K562 (cell line): ENCODE data around the gene TMEM163. TPM values are rescaled to one million over a fixed set of nuclear protein-coding genes. Genes with fewer than 3 reads are reported as not detected.

Experiments used
- ATAC-seq: fragments of 200-7000 bp; cut with Tn5 transposase; 3 replicates; pipeline ENCODE4 v1.9.1; 2020; ENCODE audit warnings: moderate library complexity
- BruUV-seq: library from RNA; stranded (reverse); fragments of 400-500 nt; replicated peaks from 2 replicates; lab custom pipeline; 2021; lab: Mats Ljungman, UMichigan
- CTCF ChIA-PET: fragments of 300-600 bp; formaldehyde crosslinking; extraction: SDS; loops from one replicate; lab custom pipeline; 2021; ENCODE audit warnings: low intra/inter-chr PET ratio; lab: Yijun Ruan, JAX
- POLR2A ChIA-PET: fragments of 300-600, 350-650 bp; sonication (Branson Sonifier 250); formaldehyde crosslinking; extraction: SDS; loops from one replicate; lab custom pipeline; 2021; ENCODE audit warnings: antibody characterized with exemption, inconsistent platforms; lab: Yijun Ruan, JAX
- DNase-seq, 4 experiments: peaks; one replicate each; pipeline versions ENCODE4 v3.0.0 to v3.0.0-alpha.2; 2011 to 2018; ENCODE audit warnings: low spot score in 3 of 4, mixed read lengths in 3 of 4; ENCODE audit errors: extremely low read depth in 1 of 4
- FAIRE-seq: peaks from 2 replicates; lab custom pipeline; 2011; peaks lifted over from hg19 to GRCh38; lab: Jason Lieb, UNC
- H2AFZ ChIP-seq: 2 replicates; pipeline ENCODE4 v1.6.0; 2011; ENCODE audit warnings: low read depth, low read length, control low read depth, inconsistent platforms
- H3K27ac ChIP-seq: fragments of 200-600 bp; 3 replicates; pipeline ENCODE4 v1.8.0; 2011; ENCODE audit warnings: low read depth, mild to moderate bottlenecking, control low read depth, inconsistent platforms, low read length, moderate library complexity, mixed read lengths; ENCODE audit errors: extremely low read depth
- H3K27me3 ChIP-seq, 2 experiments: fragments of 300-600 bp in 1 of 2; 2 replicates in 1 of 2; 3 replicates in 1 of 2; pipeline versions ENCODE4 v1.6.0 to v1.8.0; 2011; ENCODE audit warnings: inconsistent platforms in 2 of 2, low read length in 2 of 2, mild to moderate bottlenecking in 1 of 2, mixed read lengths in 1 of 2, moderate library complexity in 1 of 2; ENCODE audit not compliant: control insufficient read depth in 2 of 2, insufficient read depth in 2 of 2
- H3K36me3 ChIP-seq: fragments of 300-600 bp; 3 replicates; pipeline ENCODE4 v1.8.0; 2011; ENCODE audit warnings: mild to moderate bottlenecking, low read length, inconsistent platforms; ENCODE audit not compliant: control insufficient read depth, insufficient read depth
- H3K4me1 ChIP-seq, 2 experiments: fragments of 200-600 bp in 1 of 2; replicated peaks in 1 of 2; 2 replicates in 1 of 2; 3 replicates in 1 of 2; pipeline versions ENCODE4 v1.5.1 to v1.8.0; 2011; ENCODE audit warnings: inconsistent platforms in 2 of 2, low read length in 2 of 2, mild to moderate bottlenecking in 1 of 2, mixed read lengths in 1 of 2, moderate library complexity in 1 of 2; ENCODE audit not compliant: control insufficient read depth in 2 of 2, insufficient read depth in 2 of 2
- H3K4me2 ChIP-seq: 2 replicates; pipeline ENCODE4 v1.6.1; 2011; ENCODE audit warnings: low read length, control low read depth, inconsistent platforms, mixed read lengths; ENCODE audit not compliant: insufficient read depth
- H3K4me3 ChIP-seq: fragments of 200-600 bp; sonication (generic), shearing (Covaris generic); 2 replicates; pipeline ENCODE4 v1.5.1; 2016; ENCODE audit warnings: control low read depth, inconsistent platforms
- H3K79me2 ChIP-seq: fragments of 200-600 bp; 3 replicates; pipeline ENCODE4 v1.8.0; 2011; ENCODE audit warnings: low read length, inconsistent platforms; ENCODE audit not compliant: control insufficient read depth, insufficient read depth
- H3K9ac ChIP-seq, 2 experiments: 2 replicates each; pipeline versions ENCODE4 v1.6.0 to v1.6.1; 2011; ENCODE audit warnings: low read depth in 2 of 2, low read length in 2 of 2, control low read depth in 1 of 2, inconsistent platforms in 1 of 2, mild to moderate bottlenecking in 1 of 2, mixed read lengths in 1 of 2; ENCODE audit not compliant: insufficient read depth in 1 of 2
- H3K9me1 ChIP-seq: one replicate; pipeline ENCODE4 v1.6.0; 2011; ENCODE audit warnings: inconsistent platforms, mild to moderate bottlenecking, low read length, moderate library complexity; ENCODE audit not compliant: control insufficient read depth, insufficient read depth
- H3K9me3 ChIP-seq: replicated peaks from 2 replicates; pipeline ENCODE4 v1.5.1; 2011; ENCODE audit warnings: low read depth, low read length, inconsistent platforms; ENCODE audit not compliant: control insufficient read depth, insufficient read depth
- H4K20me1 ChIP-seq: replicated peaks from 2 replicates; pipeline ENCODE4 v1.6.1; 2011; ENCODE audit warnings: low read length, inconsistent platforms, mixed read lengths; ENCODE audit not compliant: control insufficient read depth, insufficient read depth
- BACH1 ChIP-seq: fragments of 200-800 bp; sonication (Bioruptor generic); IDR thresholded peaks from 2 replicates; pipeline ENCODE4 v1.6.1; 2016; ENCODE audit warnings: missing genetic modification characterization, missing compliant biosample characterization
- BDP1 ChIP-seq: IDR thresholded peaks from 3 replicates; pipeline ENCODE4 v1.6.1; 2011; ENCODE audit not compliant: insufficient read length, insufficient read depth
- C11orf30 ChIP-seq: fragments of 450-650 bp; IDR thresholded peaks from 2 replicates; pipeline ENCODE4 v1.6.1; 2016; ENCODE audit warnings: low read depth, mild to moderate bottlenecking
- CBX1 ChIP-seq: sonication (generic); IDR thresholded peaks from 2 replicates; pipeline ENCODE4 v1.6.1; 2016; ENCODE audit warnings: antibody characterized with exemption, low read depth, mild to moderate bottlenecking
- CTBP1 ChIP-seq: fragments of 450-650 bp; IDR thresholded peaks from 2 replicates; pipeline ENCODE4 v1.6.1; 2016; ENCODE audit warnings: borderline replicate concordance
- EP300 ChIP-seq: IDR thresholded peaks from 2 replicates; pipeline ENCODE4 v1.6.1; 2012; ENCODE audit warnings: low read length, improper control_type of control experiment
- MTA3 ChIP-seq: fragments of 450-650 bp; formaldehyde crosslinking; IDR thresholded peaks from 2 replicates; pipeline ENCODE4 v1.6.1; 2017; ENCODE audit warnings: mild to moderate bottlenecking, borderline replicate concordance
- RNF2 ChIP-seq: sonication (generic); IDR thresholded peaks from 2 replicates; pipeline ENCODE4 v1.6.1; 2016
- ZBED1 ChIP-seq: IDR thresholded peaks from 2 replicates; pipeline ENCODE4 v1.6.1; 2014
- ZNF133 ChIP-seq: fragments of 250-450 bp; sonication (Bioruptor Pico); IDR thresholded peaks from 2 replicates; pipeline ENCODE4 v1.4.0; 2020; ENCODE audit warnings: mild to moderate bottlenecking
- ZNF143 ChIP-seq: sonication (generic); formaldehyde crosslinking; IDR thresholded peaks from 2 replicates; pipeline ENCODE4 v1.9.0; 2022; ENCODE audit warnings: mild to moderate bottlenecking, missing genetic modification reagents
- ZNF282 ChIP-seq: sonication (generic); formaldehyde crosslinking; IDR thresholded peaks from 2 replicates; pipeline ENCODE4 v1.8.1; 2023; ENCODE audit warnings: missing genetic modification reagents
- WGBS: fragments of 100-300 bp; shearing (Covaris generic); methylation state at CpG from one replicate; pipeline ENCODE4 v1.1.6; 2016; ENCODE audit warnings: low coverage, mixed read lengths; ENCODE audit not compliant: insufficient coverage; ENCODE audit errors: missing lambda C conversion rate; 5-methylcytosine and 5-hydroxymethylcytosine counted together
- in situ Hi-C: fragments of 300-500 bp; cut with MboI; formaldehyde crosslinking; loops from 4 replicates; pipeline ENCODE4 v1.15.0; 2018; ENCODE audit warnings: inconsistent platforms, mixed read lengths
- intact Hi-C: fragments of 100-400 bp; cut with micrococcal nuclease; formaldehyde crosslinking; loops from 2 replicates; pipeline ENCODE4 v1.14.2; 2022
- polyA plus RNA-seq, 8 experiments: library from polyadenylated mRNA; depleted of rRNA in 4 of 8; stranded (reverse) in 5 of 8; unstranded in 3 of 8; fragments of >200 nt; fragmentation: Nextera tagmentation in 2 of 8; fragmentation: Illumina TruSeq in 1 of 8; extraction: Ambion mirVana in 2 of 8; extraction: Trizol in 1 of 8; gene quantifications; 2 replicates each; pipeline versions ENCODE4 v1.2.1 to v1.2.3, GENCODE V29; 2011 to 2014; ENCODE audit warnings: inconsistent platforms in 1 of 8, missing spikeins in 1 of 8
- total RNA-seq, 7 experiments: library from RNA; depleted of rRNA in 6 of 7; stranded (reverse); fragments of >200 nt in 6 of 7; fragmentation: Illumina TruSeq in 2 of 7; extraction: Trizol in 2 of 7; gene quantifications; 2 replicates each; pipeline versions ENCODE4 v1.2.1 to v1.2.3, GENCODE V29; 2011 to 2021; ENCODE audit warnings: low replicate concordance in 1 of 7
- TF ChIP-seq, protein P1 (sequence below): fragments of 450-650 bp; IDR thresholded peaks from 2 replicates; pipeline ENCODE4 v1.6.1; 2016
- TF ChIP-seq, protein P2 (sequence below): fragments of 250-450 bp; sonication (Bioruptor Pico); IDR thresholded peaks from 2 replicates; pipeline ENCODE4 v1.8.0; 2022; ENCODE audit warnings: moderate library complexity, mild to moderate bottlenecking, inconsistent platforms
- TF ChIP-seq, protein P3 (sequence below), 3 experiments: fragments of 200-800 bp in 1 of 3; fragments of 250-450 bp in 1 of 3; fragments of 450-650 bp in 1 of 3; sonication (Bioruptor Pico) in 1 of 3; sonication (Bioruptor generic) in 1 of 3; formaldehyde crosslinking in 1 of 3; IDR thresholded peaks; 2 replicates each; pipeline versions ENCODE4 v1.6.1 to v1.8.0; 2016 to 2022; ENCODE audit warnings: mild to moderate bottlenecking in 2 of 3, missing genetic modification characterization in 2 of 3, missing compliant biosample characterization in 1 of 3, moderate library complexity in 1 of 3

Gene TMEM163
- total and polyA plus RNA-seq, 9 of the 15 experiments (the other 6 are each of a cell fraction or from before 2014, with no cell fraction given), result 0.04 to 0.68 (median 0.16) TPM; not detected in 3

DNA sequence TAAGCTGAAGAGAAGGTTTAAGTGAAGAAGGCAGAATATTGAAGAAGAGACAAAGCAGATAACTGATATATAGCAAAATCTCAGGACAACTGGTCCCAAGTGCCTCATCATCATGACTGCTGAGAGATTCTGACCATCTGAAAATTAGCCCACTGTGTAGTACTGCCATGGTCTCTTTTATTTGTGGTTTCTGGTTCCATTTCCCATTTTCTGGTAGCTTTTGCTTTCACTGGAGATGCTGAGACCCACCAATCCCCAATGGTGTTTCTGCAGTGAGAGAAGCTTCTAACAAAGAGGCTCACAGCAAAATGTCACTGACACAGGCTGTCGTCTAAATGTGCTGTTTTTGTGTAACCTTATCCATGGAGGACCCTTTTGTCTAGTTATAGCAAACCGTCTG lies 79.5 kb downstream of the TMEM163 start:
- H4K20me1 ChIP-seq, result no peaks in the 10 kb centered on the region
- CTCF ChIA-PET, result no interaction called here

DNA sequence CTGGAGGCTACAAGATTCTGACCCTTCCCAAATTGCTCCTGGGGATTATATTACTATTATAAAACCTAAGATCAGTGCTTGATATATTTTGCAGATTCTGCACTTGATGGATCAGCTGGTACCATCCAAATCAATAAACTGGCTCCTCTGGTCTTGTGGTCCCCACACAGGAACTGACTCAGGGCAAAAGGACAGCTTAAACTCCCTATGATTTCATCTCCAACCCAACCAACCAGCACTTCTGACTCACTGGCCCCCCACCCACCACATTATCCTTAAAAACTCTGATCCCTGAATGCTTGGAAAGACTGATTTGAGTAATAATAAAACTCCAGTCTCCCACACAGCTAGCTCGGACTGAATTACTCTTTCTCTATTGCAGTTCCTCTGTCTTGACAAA lies 82.1 kb downstream of the TMEM163 start:
- WGBS, result 0% methylated on average over 1 of the region's 1 CpG
- ATAC-seq (no peak), DNase-seq (no peak), FAIRE-seq (no peak)
- no peaks in the 10 kb centered on the region; a peak in 1 of 5 replicates for H3K27me3 ChIP-seq
- no peak overlapping the region for H2AFZ ChIP-seq
- H3K4me3 ChIP-seq, result no peak overlapping the region
- H3K4me1 ChIP-seq, result no peaks in the 10 kb centered on the region
- intact Hi-C loops, result no loop called here
- CTCF ChIA-PET, result no interaction called here
- H4K20me1 ChIP-seq, result no peaks in the 10 kb centered on the region
- no peak overlapping the region for H3K27ac ChIP-seq
- POLR2A ChIA-PET, result no interaction called here
- H3K9ac ChIP-seq, result no peak overlapping the region
- no peaks in the 10 kb centered on the region for H3K79me2 ChIP-seq
- H3K4me2 ChIP-seq, result no peak overlapping the region
- H3K9me1 ChIP-seq, result no peaks in the 10 kb centered on the region
- no peaks in the 10 kb centered on the region for H3K9me3 ChIP-seq
- H3K36me3 ChIP-seq, result no peaks in the 10 kb centered on the region
- BruUV-seq, result no TSS peak
- in situ Hi-C loops, result no loop called here
- TF ChIP-seq, protein P1, sequence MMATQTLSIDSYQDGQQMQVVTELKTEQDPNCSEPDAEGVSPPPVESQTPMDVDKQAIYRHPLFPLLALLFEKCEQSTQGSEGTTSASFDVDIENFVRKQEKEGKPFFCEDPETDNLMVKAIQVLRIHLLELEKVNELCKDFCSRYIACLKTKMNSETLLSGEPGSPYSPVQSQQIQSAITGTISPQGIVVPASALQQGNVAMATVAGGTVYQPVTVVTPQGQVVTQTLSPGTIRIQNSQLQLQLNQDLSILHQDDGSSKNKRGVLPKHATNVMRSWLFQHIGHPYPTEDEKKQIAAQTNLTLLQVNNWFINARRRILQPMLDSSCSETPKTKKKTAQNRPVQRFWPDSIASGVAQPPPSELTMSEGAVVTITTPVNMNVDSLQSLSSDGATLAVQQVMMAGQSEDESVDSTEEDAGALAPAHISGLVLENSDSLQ, result no peak
- TF ChIP-seq EP300 (no peak), CBX1 (no peak), ZBED1 (no peak), C11orf30 (no peak), CTBP1 (no peak), BDP1 (no peak)
- TF ChIP-seq, protein P2, sequence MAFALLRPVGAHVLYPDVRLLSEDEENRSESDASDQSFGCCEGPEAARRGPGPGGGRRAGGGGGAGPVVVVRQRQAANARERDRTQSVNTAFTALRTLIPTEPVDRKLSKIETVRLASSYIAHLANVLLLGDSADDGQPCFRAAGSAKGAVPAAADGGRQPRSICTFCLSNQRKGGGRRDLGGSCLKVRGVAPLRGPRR (CRISPR knock-in tag), result no peak
- TF ChIP-seq, protein P3, sequence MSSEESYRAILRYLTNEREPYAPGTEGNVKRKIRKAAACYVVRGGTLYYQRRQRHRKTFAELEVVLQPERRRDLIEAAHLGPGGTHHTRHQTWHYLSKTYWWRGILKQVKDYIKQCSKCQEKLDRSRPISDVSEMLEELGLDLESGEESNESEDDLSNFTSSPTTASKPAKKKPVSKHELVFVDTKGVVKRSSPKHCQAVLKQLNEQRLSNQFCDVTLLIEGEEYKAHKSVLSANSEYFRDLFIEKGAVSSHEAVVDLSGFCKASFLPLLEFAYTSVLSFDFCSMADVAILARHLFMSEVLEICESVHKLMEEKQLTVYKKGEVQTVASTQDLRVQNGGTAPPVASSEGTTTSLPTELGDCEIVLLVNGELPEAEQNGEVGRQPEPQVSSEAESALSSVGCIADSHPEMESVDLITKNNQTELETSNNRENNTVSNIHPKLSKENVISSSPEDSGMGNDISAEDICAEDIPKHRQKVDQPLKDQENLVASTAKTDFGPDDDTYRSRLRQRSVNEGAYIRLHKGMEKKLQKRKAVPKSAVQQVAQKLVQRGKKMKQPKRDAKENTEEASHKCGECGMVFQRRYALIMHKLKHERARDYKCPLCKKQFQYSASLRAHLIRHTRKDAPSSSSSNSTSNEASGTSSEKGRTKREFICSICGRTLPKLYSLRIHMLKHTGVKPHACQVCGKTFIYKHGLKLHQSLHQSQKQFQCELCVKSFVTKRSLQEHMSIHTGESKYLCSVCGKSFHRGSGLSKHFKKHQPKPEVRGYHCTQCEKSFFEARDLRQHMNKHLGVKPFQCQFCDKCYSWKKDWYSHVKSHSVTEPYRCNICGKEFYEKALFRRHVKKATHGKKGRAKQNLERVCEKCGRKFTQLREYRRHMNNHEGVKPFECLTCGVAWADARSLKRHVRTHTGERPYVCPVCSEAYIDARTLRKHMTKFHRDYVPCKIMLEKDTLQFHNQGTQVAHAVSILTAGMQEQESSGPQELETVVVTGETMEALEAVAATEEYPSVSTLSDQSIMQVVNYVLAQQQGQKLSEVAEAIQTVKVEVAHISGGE (CRISPR knock-in tag; IDR thresholded peaks at IDR 0.05), result no peak

More for the DNA sequence above, 79.5 kb downstream of the TMEM163 start:
- FAIRE-seq (no peak), ATAC-seq (no peak), DNase-seq (no peak)
- Histone ChIP-seq H3K79me2 (no peaks in the 10 kb centered on the region), H3K4me3 (no peak overlapping the region), H3K27ac (no peak overlapping the region), H3K9me1 (no peaks in the 10 kb centered on the region), H3K36me3 (no peaks in the 10 kb centered on the region), H3K9ac (no peak overlapping the region), H3K9me3 (no peaks in the 10 kb centered on the region), H2AFZ (no peak overlapping the region), H3K27me3 (no peaks in the 10 kb centered on the region; a peak in 2 of 5 replicates), H3K4me1 (no peaks in the 10 kb centered on the region)
- intact Hi-C loops (no loop called here), in situ Hi-C loops (no loop called here)
- no TSS peak for BruUV-seq
- POLR2A ChIA-PET, result no interaction called here
- 0% methylated on average over 2 of the region's 2 CpGs for WGBS
- TF ChIP-seq ZNF143 (CRISPR knock-in tag) (no peak), ZNF133 (CRISPR knock-in tag) (no peak), MTA3 (no peak), RNF2 (no peak), BACH1 (tag) (no peak), ZNF282 (CRISPR knock-in tag) (no peak)
- TF ChIP-seq, protein P2 (CRISPR knock-in tag), result no peak
- TF ChIP-seq, all 486 proteins: peak for 0
- no peak overlapping the region for H3K4me2 ChIP-seq
